ENCODE measurements around the gene PLA1A.

PLA1A gene

DNA sequence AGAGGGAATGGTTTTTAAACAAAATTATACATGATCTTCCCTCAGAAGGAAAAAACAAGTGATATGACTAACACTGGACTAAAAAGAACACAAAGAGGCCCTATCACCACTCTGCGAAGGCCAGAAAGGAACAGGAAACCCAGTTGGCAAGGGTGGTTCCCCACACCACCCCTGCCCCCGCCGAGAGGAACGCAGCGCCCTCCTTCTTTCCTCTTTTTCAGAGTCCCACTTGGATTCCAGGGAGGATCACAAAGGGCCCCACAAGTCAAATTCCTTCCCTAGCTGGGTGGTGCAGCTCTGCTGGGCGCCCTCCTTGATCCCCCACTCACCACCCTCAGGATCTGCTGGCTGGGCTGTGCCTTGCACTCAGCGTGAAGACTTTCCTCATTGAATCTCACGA is 29.8 kb downstream of the PLA1A start:
- no peaks in the 10 kb centered on the region for H3K9me3 ChIP-seq (ENCODE audit: low read length)

DNA sequence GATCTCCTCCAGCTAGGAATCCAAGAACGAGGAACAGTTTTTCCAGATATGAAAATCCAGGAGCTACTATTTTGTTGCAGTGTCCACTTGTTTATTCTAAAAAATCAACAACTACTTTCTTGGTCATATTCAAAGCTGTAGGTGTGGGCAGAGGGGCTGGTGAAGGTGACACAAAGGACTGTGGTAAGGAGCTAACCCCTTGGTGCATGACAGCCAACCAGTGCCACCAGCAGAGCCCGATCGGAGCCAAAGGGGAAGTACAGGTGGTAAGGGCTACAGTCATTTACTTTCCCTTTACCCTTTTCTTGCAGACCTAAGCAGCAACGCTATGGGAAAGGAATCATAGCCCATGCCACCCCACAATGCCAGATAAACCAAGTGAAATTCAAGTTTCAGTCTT is 30.7 kb downstream of the PLA1A start:
- no peak overlapping the region for H3K4me3 ChIP-seq (ENCODE audit: low read length)
- H2AFZ ChIP-seq (ENCODE audit: low read depth, low read length) = no peak overlapping the region
- H3K27me3 ChIP-seq (ENCODE audit: insufficient read depth, low read length) = no peaks in the 10 kb centered on the region
- H3K4me1 ChIP-seq (ENCODE audit: insufficient read depth, low read length) = peaks cover 8% of the 10 kb centered on the region
- no peaks in the 10 kb centered on the region for H3K9me3 ChIP-seq (ENCODE audit: low read length)
- H3K36me3 ChIP-seq (ENCODE audit: insufficient read depth, low read length) = no peaks in the 10 kb centered on the region

More for the DNA sequence above, 29.8 kb downstream of the PLA1A start:
- H3K36me3 ChIP-seq (ENCODE audit: insufficient read depth, low read length) = no peaks in the 10 kb centered on the region
- H3K27me3 ChIP-seq (ENCODE audit: insufficient read depth, low read length) = no peaks in the 10 kb centered on the region
- peaks cover 8% of the 10 kb centered on the region for H3K4me1 ChIP-seq (ENCODE audit: insufficient read depth, low read length)
- H2AFZ ChIP-seq (ENCODE audit: low read depth, low read length) = no peak overlapping the region
- no peak overlapping the region for H3K4me3 ChIP-seq (ENCODE audit: low read length)

DNA sequence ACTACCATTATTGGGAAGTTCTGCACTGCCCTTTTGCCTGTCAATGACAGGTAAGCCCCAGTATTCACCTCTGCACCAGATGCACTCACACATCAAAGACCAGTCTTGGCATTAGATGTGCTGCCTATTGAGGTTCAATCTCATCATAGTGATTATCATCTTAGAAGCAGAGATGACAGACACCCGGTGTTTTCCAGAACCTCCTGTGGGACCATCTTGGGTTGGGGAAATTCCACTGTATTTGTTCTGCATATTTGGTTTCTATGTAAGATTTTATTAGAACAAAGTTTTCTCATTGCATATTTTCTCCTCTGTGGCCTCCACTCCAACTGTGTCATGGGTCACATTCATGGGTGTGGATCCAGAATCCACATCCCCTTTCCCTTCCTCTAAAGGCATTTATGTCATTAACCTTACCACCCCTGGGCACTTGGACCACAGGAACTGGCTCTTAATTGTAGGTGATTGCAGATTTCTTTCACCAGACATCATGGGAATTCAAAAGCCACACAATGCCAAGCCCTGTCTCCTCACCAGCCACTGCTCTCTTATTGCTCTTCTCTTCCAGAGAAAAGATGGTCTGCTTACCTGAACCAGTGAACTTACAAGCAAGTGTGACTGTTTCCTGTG is 31.2 kb downstream of the PLA1A start:
- H3K36me3 ChIP-seq (ENCODE audit: insufficient read depth, low read length) = no peaks in the 10 kb centered on the region

DNA sequence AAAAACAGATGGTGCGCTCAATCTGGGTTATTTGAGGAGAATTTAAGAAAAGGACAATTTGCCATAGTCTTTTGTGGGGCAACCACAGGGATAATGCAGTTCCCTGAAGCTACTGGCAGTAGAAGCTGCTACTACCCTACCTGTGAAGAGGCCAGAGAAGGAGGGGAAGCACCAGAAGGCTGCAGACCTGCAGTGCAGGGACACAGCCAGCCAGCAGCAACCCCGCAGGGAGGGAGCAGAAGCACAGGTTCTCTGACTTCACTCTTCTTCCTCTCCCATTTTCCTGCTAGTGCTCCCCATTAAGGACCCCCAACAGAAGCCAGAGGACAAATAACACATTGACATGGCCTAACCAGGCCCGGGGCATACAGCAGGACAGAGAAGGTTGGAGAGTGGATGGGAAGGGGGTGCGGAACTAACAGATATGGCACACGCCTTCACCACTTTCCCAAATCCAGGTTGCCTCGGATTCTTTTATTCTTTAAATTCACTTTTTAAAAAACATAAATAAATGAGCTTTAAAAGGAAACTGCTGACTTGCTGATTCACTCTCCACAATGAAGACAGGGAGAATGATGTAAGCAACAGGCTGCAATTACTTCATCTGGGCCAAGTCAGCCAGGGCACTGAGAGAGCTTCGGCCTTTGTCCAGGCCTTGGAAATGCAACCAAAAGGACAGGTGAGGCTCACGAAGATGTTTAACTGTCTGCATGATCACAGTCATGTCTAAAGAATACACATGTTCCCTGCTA is 32.6 kb downstream of the PLA1A start:
- Histone ChIP-seq H3K36me3 (ENCODE audit: insufficient read depth, low read length) (no peaks in the 10 kb centered on the region), H3K4me1 (ENCODE audit: insufficient read depth, low read length) (peaks cover 8% of the 10 kb centered on the region), H3K9me3 (ENCODE audit: low read length) (no peaks in the 10 kb centered on the region), H2AFZ (ENCODE audit: low read depth, low read length) (no peak overlapping the region), H3K27me3 (ENCODE audit: insufficient read depth, low read length) (no peaks in the 10 kb centered on the region), H3K4me3 (ENCODE audit: low read length) (no peak overlapping the region)

More for the DNA sequence above, 31.2 kb downstream of the PLA1A start:
- H3K4me1 ChIP-seq (ENCODE audit: insufficient read depth, low read length) = peaks cover 8% of the 10 kb centered on the region
- no peak overlapping the region for H2AFZ ChIP-seq (ENCODE audit: low read depth, low read length)
- no peaks in the 10 kb centered on the region for H3K27me3 ChIP-seq (ENCODE audit: insufficient read depth, low read length)
- no peak overlapping the region for H3K4me3 ChIP-seq (ENCODE audit: low read length)
- H3K9me3 ChIP-seq (ENCODE audit: low read length) = no peaks in the 10 kb centered on the region

DNA sequence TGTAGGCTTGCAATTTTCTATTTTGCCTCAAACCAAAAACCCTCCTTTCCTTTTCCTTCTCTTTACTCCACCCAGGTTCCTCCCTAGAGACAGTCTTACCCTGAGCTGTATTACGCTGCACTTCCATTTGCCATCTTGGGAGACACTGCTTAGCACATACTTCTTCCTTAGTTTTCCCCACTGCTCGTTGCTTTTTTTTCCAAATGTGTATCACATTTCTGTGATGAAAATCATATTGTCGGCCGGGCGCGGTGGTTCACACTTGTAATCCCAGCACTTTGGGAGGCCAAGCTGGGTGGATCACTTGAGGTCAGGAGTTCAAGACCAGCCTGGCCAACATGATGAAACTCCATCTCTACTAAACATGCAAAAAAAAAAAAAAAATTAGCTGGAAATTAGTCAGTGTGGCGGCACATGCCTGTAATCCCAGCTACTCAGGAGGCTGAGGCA is 33.2 kb downstream of the PLA1A start:
- no peak overlapping the region for H3K4me3 ChIP-seq (ENCODE audit: low read length)
- no peak overlapping the region for H2AFZ ChIP-seq (ENCODE audit: low read depth, low read length)

DNA sequence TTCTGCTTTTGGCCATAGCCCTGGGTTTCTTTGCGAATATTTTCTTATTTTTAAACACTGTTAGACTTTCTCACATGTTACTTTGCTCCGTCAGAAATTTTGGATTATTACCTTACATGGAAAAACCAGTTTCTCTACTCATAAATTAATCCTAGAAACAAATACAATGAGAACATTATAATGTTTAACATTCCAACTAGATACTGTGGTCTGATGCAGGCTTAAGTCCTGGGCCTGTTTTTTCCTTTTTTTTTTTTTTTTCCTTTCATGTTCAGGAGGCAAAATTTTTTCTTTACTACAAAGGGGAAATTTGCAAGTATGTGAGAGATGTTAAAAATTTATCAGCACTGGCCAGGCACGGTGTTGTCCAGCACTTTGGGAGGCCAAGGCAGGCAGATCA is 33.8 kb downstream of the PLA1A start:
- no peaks in the 10 kb centered on the region for H3K36me3 ChIP-seq (ENCODE audit: insufficient read depth, low read length)
- no peak overlapping the region for H2AFZ ChIP-seq (ENCODE audit: low read depth, low read length)
- H3K4me3 ChIP-seq (ENCODE audit: low read length) = no peak overlapping the region
- no peaks in the 10 kb centered on the region for H3K9me3 ChIP-seq (ENCODE audit: low read length)
- H3K27me3 ChIP-seq (ENCODE audit: insufficient read depth, low read length) = no peaks in the 10 kb centered on the region
- no peaks in the 10 kb centered on the region for H3K4me1 ChIP-seq (ENCODE audit: insufficient read depth, low read length)

More for the DNA sequence above, 33.2 kb downstream of the PLA1A start:
- no peaks in the 10 kb centered on the region for H3K9me3 ChIP-seq (ENCODE audit: low read length)
- H3K27me3 ChIP-seq (ENCODE audit: insufficient read depth, low read length) = no peaks in the 10 kb centered on the region
- H3K36me3 ChIP-seq (ENCODE audit: insufficient read depth, low read length) = no peaks in the 10 kb centered on the region
- H3K4me1 ChIP-seq (ENCODE audit: insufficient read depth, low read length) = peaks cover 4% of the 10 kb centered on the region

DNA sequence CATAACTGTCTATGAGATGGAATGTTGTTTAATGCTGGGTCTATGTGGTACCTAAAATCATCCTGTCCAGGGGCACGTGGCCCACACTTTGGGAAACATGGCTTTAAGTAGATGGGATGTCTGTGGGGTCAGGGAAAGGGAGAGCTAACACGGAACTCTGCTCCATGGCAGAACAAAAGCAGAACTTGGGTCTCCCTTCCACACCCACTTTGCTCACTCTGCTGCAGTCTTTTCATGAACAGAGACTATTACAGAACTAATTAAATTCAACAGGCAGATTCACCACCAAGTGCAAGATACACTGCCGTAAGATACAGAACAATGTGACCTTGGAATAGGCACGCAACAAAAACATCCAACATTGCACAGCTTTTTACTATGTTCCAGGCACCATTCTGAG is 34.5 kb downstream of the PLA1A start:
- Histone ChIP-seq H3K36me3 (ENCODE audit: insufficient read depth, low read length) (no peaks in the 10 kb centered on the region), H2AFZ (ENCODE audit: low read depth, low read length) (no peak overlapping the region), H3K4me3 (ENCODE audit: low read length) (no peak overlapping the region), H3K4me1 (ENCODE audit: insufficient read depth, low read length) (no peaks in the 10 kb centered on the region), H3K9me3 (ENCODE audit: low read length) (no peaks in the 10 kb centered on the region), H3K27me3 (ENCODE audit: insufficient read depth, low read length) (no peaks in the 10 kb centered on the region)

DNA sequence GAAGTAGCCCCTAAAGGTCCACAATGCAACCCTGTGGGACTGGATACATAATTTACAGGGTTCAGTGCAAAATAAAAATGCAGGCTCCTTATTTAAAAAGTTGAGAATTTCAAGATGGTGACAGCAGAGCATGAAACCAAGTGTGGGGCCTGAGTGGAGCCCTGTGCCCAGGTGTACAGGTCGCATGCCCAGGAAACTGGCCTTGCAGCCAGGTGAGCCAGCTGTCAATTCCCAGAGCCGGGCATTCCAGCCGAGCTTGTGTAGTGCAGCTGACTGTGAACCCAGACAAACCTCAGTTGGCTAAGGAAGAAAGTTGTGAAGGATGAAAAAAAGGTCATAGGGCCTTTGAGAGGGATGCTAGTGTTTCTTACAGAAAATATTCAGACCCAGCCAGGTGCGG is 35.1 kb downstream of the PLA1A start:
- Histone ChIP-seq H3K9me3 (ENCODE audit: low read length) (no peaks in the 10 kb centered on the region), H3K4me3 (ENCODE audit: low read length) (no peak overlapping the region), H2AFZ (ENCODE audit: low read depth, low read length) (no peak overlapping the region), H3K36me3 (ENCODE audit: insufficient read depth, low read length) (no peaks in the 10 kb centered on the region), H3K4me1 (ENCODE audit: insufficient read depth, low read length) (no peaks in the 10 kb centered on the region), H3K27me3 (ENCODE audit: insufficient read depth, low read length) (no peaks in the 10 kb centered on the region)

DNA sequence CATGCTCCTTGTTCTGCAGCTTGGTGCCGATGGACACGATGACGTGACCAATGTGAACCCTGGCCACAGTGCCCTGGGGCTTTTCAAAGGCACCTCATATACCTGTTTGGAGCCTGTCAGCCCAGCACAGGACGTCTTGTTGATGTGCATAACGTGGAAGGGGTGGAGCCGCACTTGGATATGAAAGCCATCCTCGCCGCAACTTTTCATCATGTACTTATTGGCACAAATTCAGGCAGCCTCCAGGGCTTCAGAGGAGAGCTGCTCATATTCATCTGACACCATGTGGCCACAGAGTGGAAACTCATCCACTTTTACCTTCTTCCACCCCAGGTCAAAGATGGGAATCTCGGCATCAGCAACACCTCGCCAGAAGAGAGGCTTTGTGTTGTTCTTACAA is 38.0 kb downstream of the PLA1A start:
- Histone ChIP-seq H3K9me3 (ENCODE audit: low read length) (no peaks in the 10 kb centered on the region), H3K4me3 (ENCODE audit: low read length) (no peak overlapping the region), H2AFZ (ENCODE audit: low read depth, low read length) (no peak overlapping the region), H3K36me3 (ENCODE audit: insufficient read depth, low read length) (no peaks in the 10 kb centered on the region), H3K27me3 (ENCODE audit: insufficient read depth, low read length) (no peaks in the 10 kb centered on the region), H3K4me1 (ENCODE audit: insufficient read depth, low read length) (no peaks in the 10 kb centered on the region)

DNA sequence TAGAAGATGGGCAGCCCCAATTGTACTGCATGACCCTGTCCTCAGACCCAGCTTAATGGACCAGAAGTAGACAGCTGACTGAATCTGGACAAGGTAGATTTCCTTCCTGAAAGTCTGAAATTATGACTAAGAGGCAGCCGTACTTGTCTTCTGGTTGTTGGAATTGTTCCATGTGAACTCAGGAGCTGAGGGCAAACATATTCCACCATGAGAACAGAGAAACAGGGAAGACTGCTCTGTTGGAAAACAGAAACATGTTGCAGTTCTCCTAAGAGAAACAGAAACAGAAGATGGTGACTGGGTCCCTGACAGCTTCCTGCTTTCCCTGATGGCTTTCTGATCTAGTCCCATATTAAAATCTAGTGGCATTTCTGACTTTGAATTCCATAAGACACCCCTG is 38.6 kb downstream of the PLA1A start:
- no peak overlapping the region for H2AFZ ChIP-seq (ENCODE audit: low read depth, low read length)
- H3K4me1 ChIP-seq (ENCODE audit: insufficient read depth, low read length) = no peaks in the 10 kb centered on the region
- H3K36me3 ChIP-seq (ENCODE audit: insufficient read depth, low read length) = no peaks in the 10 kb centered on the region
- H3K9me3 ChIP-seq (ENCODE audit: low read length) = no peaks in the 10 kb centered on the region
- H3K4me3 ChIP-seq (ENCODE audit: low read length) = no peak overlapping the region
- H3K27me3 ChIP-seq (ENCODE audit: insufficient read depth, low read length) = no peaks in the 10 kb centered on the region

DNA sequence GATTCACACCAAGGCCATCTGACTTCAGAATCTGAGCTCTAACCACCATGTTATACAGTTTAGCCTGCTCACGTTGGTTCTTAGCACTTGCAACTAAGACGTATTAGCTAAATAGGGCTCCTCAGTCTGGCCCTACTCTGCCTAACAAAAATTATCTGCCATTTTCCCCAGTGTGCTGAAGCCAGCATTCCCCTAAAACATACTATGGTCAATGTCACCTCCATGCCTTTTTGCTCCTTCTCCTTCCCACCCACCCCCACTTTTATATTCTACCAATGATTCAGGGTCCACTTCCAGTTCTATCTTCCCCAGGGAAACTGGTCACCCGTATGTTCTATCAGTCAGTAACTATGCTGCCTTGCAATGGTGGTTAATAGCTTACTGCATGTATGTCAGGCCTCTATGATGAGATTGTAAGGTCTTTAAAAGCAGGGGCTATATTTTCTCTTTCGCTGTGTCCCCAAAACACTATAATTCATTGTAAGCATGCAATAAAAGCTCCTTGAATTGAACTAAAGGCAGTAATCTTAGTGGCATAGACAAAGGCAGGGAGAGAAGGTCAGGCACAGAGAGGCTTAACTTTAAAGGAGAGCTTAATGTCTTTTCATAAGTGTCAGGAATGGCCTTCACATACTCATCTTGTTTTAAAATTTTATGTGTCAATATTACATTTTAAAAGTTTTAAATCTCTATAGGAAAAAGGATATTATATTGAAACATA is 39.4 kb downstream of the PLA1A start:
- Histone ChIP-seq H3K4me1 (ENCODE audit: insufficient read depth, low read length) (no peaks in the 10 kb centered on the region), H2AFZ (ENCODE audit: low read depth, low read length) (no peak overlapping the region), H3K4me3 (ENCODE audit: low read length) (no peak overlapping the region), H3K9me3 (ENCODE audit: low read length) (no peaks in the 10 kb centered on the region), H3K36me3 (ENCODE audit: insufficient read depth, low read length) (peaks cover 3% of the 10 kb centered on the region), H3K27me3 (ENCODE audit: insufficient read depth, low read length) (no peaks in the 10 kb centered on the region)

DNA sequence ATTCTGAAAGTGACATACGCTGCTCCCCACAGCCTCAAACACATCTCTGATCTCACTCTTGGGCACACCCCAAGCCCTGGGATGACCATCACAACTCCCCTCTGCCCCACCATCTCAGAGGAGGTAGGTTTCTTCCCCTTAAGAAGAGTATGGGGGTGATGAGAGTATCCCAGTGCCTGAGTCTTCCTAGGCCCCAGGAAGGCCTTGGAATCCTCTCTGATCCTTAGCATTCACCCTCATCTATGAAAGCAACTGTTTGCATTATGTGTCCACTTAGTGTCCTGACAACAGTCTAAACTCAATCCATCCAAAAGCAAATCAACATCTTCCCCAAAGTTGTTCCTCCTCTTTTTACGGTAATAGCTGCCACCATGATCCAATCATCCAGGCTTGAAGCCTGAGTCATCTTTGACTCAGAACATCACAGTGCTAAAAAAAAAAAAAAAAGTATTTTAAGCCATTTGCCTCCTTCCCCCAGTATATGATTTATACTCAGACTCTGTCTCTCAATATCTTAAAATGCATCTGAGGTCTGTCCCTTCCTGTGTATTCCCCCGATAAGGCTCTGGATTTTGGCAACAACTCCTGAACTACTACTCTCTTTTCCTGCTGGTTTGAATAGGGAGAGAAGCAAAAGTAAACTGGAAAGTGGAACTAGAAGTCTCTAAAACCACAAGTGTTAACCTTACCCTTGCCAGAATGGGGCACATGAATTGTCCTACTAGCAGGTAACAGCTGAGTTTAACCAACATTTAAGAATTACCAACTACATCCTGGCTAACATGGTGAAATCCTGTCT is 40.2 kb downstream of the PLA1A start:
- Histone ChIP-seq H3K27me3 (ENCODE audit: insufficient read depth, low read length) (no peaks in the 10 kb centered on the region), H2AFZ (ENCODE audit: low read depth, low read length) (no peak overlapping the region), H3K4me1 (ENCODE audit: insufficient read depth, low read length) (no peaks in the 10 kb centered on the region), H3K4me3 (ENCODE audit: low read length) (no peak overlapping the region), H3K36me3 (ENCODE audit: insufficient read depth, low read length) (peaks cover 6% of the 10 kb centered on the region), H3K9me3 (ENCODE audit: low read length) (no peaks in the 10 kb centered on the region)

Measured in neuron (in vitro differentiated cells).